Retinal pigment epithelial cell (primary cell): Measurements from ENCODE around the gene CD200.

ENCODE experiments used
- DNase-seq: peaks from one replicate; pipeline ENCODE4 v3.0.0-alpha.2; 2010; ENCODE audit warnings: low read depth
- H3K4me3 ChIP-seq: 2 replicates; pipeline ENCODE4 v1.5.1; 2011; ENCODE audit warnings: mild to moderate bottlenecking, low read length, control low read depth, moderate library complexity
- CTCF ChIP-seq: conservative IDR thresholded peaks from 2 replicates; pipeline ENCODE4 v1.5.1; 2011; ENCODE audit warnings: low read depth, low read length, control low read depth, inconsistent platforms

CD200 gene

GRCh38 chr3:112389961-112390360, 57.0 kb downstream of the CD200 start:
- DNase-seq: no peak
- H3K4me3 ChIP-seq: no peak overlapping the region
- TF ChIP-seq CTCF: no peak

GRCh38 chr3:112390783-112391641, 58.1 kb downstream of the CD200 start:
- no peak for TF ChIP-seq CTCF
- no peak overlapping the region for H3K4me3 ChIP-seq
- peak; percentile 80 for DNase-seq

GRCh38 chr3:112391648-112392047, 58.7 kb downstream of the CD200 start:
- TF ChIP-seq CTCF: no peak
- H3K4me3 ChIP-seq: no peak overlapping the region
- DNase-seq: no peak

- TF ChIP-seq CTCF: no peak
- DNase-seq: no peak
- no peak overlapping the region for H3K4me3 ChIP-seq
These were observed 59.7 kb downstream of the CD200 start for GRCh38 chr3:112392393-112393359.

- TF ChIP-seq CTCF: no peak
- no peak overlapping the region for H3K4me3 ChIP-seq
- no peak for DNase-seq
These were observed 60.4 kb downstream of the CD200 start for GRCh38 chr3:112393360-112393728.

GRCh38 chr3:112394003-112394640, 61.2 kb downstream of the CD200 start:
- no peak for TF ChIP-seq CTCF
- DNase-seq: no peak
- H3K4me3 ChIP-seq: no peak overlapping the region
